Fibroblast of mammary gland (primary cell): ENCODE measurements around the gene USP16.

Experiments used
- DNase-seq: peaks from one replicate; pipeline ENCODE4 v3.0.0-alpha.2; 2010; ENCODE audit warnings: low read depth
- H3K4me3 ChIP-seq: 2 replicates; pipeline ENCODE4 v1.5.1; 2011; ENCODE audit warnings: low read depth, mild to moderate bottlenecking, low read length, moderate library complexity; ENCODE audit not compliant: control insufficient read depth
- TF ChIP-seq, protein P1 (sequence below): conservative IDR thresholded peaks from 2 replicates; pipeline ENCODE4 v1.5.1; 2011; ENCODE audit warnings: low read depth, low read length, inconsistent platforms; ENCODE audit not compliant: control insufficient read depth, insufficient read depth

USP16 gene

DNA sequence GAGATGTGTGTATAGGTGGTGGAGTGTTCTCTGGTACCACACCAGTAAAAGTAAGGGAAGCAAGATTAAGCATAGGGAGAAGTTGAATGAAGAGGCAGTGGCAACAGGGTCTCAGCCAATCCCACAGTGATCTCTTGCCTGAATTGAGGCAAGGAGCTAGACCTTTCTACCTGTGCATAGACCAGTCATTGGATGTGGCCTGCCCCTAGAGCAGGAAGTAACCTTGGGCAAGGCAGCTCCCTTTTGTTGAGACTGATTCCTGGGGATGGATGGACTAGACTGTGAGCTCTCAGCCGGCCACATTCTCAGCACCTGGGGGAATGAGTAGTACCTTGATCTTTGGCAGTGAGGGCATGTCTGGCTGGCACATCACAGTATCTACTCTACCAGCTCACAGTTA lies 6.4 kb downstream of the USP16 start:
- H3K4me3 ChIP-seq = no peak overlapping the region
- no peak for DNase-seq
- TF ChIP-seq, protein P1, sequence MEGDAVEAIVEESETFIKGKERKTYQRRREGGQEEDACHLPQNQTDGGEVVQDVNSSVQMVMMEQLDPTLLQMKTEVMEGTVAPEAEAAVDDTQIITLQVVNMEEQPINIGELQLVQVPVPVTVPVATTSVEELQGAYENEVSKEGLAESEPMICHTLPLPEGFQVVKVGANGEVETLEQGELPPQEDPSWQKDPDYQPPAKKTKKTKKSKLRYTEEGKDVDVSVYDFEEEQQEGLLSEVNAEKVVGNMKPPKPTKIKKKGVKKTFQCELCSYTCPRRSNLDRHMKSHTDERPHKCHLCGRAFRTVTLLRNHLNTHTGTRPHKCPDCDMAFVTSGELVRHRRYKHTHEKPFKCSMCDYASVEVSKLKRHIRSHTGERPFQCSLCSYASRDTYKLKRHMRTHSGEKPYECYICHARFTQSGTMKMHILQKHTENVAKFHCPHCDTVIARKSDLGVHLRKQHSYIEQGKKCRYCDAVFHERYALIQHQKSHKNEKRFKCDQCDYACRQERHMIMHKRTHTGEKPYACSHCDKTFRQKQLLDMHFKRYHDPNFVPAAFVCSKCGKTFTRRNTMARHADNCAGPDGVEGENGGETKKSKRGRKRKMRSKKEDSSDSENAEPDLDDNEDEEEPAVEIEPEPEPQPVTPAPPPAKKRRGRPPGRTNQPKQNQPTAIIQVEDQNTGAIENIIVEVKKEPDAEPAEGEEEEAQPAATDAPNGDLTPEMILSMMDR = no peak

DNA sequence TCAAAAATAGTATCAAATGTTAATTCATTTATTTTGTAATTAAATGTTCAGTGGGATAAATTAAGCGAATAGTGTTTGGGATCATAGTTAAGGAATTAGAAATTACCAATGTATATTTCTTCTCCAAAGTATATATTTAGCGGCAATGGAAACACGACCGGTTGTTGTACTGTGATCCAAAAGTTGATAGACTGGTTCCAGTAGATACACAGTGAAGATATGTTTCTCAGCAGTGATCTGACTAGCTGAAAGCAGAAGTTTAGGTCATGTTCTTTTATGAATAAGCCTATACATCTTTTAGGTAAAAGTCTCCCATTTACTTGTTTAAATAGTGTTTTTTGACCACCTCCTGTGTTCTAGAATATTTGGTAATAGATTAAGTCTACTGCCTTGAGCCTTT lies 8.8 kb downstream of the USP16 start:
- H3K4me3 ChIP-seq = no peak overlapping the region
- TF ChIP-seq, protein P1 = no peak
- DNase-seq = no peak

DNA sequence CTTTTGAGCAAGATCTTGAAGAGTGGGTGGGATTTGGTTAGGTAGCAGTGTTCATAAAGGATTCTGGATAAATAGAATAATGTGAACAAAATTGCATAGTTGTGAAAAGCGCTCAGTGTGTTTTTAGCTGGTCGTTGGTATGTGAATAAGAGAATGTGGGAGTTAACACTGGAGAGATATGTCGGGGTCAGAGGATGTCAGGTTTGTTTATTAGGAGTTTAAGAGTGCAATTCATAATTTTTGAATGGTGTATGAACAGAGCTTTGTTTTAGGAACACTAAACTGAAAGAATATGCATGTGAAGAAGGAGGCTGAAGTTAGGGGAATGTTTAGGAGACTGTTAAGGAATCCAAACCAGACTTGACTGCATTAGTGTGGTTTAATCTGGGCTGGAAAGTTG lies 9.4 kb downstream of the USP16 start:
- no peak overlapping the region for H3K4me3 ChIP-seq
- TF ChIP-seq, protein P1 = no peak
- DNase-seq = no peak

DNA sequence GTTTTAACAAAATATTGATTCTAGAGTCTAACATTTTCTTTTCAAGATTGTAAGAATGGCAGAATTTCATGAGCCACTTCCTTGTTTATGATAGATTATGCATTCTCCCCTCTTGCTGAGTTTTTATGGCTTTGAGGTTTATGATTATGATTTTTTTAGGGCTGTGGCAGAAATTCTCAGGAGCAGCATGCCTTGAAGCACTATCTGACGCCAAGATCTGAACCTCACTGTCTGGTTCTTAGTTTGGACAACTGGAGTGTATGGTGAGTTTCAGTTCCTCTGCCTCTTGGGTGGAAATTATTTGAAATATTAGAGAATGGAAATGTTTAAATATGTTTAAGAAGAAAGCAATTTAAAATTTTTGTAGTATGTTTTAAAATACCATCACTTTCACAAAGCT lies 10.2 kb downstream of the USP16 start:
- DNase-seq = no peak
- TF ChIP-seq, protein P1 = no peak
- H3K4me3 ChIP-seq = no peak overlapping the region

DNA sequence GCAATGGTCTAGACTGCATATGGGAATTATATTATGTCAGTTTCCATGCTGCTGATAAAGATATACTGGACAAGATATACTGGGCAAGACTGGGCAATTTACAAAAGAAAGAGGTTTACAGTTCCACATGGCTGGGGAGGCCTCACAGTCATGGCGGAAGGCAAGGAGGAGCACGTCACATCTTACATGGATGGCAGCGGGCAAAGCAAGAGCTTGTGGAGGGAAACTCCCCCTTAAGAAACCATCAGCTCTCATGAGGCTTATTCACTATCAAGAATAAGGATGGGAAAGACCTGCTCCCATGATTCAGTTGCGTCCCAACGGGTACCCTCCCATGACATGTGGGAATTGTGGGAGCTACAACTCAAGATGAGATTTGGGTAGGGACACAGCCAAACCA lies 27.8 kb downstream of the USP16 start:
- DNase-seq = no peak
- TF ChIP-seq, protein P1 = no peak
- H3K4me3 ChIP-seq = no peak overlapping the region

DNA sequence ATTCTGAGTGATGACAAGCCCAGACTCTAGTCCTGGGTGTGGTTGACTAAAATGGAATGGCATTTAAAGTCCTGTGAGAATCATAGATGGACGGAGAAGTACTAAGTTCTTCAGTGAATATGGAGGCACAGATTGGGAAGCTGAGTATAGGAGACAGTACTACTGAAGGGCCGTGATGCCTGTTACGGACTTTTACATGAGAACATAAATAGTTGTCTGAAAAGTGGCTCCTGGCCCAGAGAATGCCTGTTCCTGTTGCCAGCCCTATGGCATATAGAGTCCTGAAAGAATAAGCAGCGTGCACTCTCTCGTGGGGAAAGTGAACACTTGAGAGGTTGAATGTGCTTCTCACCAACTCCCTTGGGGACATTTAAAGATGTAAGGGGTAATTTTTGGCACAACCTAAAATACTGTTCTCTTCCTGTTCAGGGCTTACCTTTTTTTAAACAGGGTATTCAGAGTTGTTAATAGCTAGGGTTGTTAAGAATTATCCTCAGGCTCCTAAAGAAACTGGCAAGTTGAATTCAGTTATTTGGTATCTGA lies 28.6 kb downstream of the USP16 start:
- no peak for DNase-seq
- H3K4me3 ChIP-seq = no peak overlapping the region
- TF ChIP-seq, protein P1 = no peak

DNA sequence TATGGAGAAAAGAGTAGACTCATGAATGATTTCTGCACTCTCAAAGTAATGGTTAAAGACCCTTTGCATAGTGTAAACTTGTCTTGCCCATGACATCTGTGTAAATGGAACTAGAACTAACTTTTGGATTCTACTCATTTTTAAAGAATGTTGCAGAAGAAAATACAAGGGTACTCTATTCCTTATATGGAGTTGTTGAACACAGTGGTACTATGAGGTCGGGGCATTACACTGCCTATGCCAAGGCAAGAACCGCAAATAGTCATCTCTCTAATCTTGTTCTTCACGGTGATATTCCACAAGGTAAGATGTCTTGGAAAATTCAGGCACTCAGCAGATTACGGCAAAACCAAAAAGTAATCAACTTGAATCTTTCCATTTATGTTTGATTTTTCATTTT lies 29.2 kb downstream of the USP16 start:
- DNase-seq = no peak
- TF ChIP-seq, protein P1 = no peak
- H3K4me3 ChIP-seq = no peak overlapping the region
